ENCODE results near the gene RPLP1. TPM values are rescaled to one million over a fixed set of nuclear protein-coding genes. Genes with fewer than 3 reads are reported as not detected.

The RPLP1 gene
- total and polyA plus RNA-seq, 4 donors: 45.2 to 765 (median 319) TPM

DNA sequence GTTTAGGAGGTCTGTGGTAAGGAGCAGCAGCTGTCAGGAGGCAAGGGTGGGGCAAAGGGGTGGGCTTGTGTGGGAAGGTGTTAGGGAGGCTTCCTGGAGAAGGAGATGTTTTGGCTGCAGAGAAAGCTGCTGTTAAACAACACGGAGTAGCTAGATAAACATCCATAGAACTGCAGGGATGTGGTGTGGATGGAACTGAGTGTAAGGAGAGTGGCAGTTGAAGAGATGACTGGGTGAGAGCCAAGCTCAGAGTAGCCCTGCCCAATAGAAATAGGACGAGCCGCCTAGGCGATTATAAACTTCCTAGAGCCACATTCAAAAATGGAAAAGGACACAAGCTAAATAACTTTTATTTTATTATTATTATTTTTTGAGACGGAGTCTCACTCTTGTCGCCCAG, 19.9 kb downstream of the RPLP1 start:
- H3K36me3 ChIP-seq (ENCODE audit: control insufficient read depth in 4 of 4, insufficient read depth in 3 of 4, low read depth in 1 of 4, low read length in 3 of 4): no peaks in the 10 kb centered on the region
- no peak overlapping the region for H3K9ac ChIP-seq (ENCODE audit: low read depth in 1 of 2, low read length in 2 of 2)
- H3K4me3 ChIP-seq (ENCODE audit: low read depth in 1 of 3, low read length in 3 of 3): no peak overlapping the region
- DNase-seq (ENCODE audit: low spot score): no peak
- TF ChIP-seq EGR1 (IDR thresholded peaks at IDR 0.05; ENCODE audit: low read depth in 2 of 2) (no peak), FOXA1 (IDR thresholded peaks at IDR 0.05) (no peak), FOXA2 (IDR thresholded peaks at IDR 0.05) (no peak), JUND (IDR thresholded peaks at IDR 0.05) (no peak), RXRA (IDR thresholded peaks at IDR 0.05) (no peak), HNF4G (IDR thresholded peaks at IDR 0.05) (no peak), NR2F2 (IDR thresholded peaks at IDR 0.05) (no peak), YY1 (IDR thresholded peaks at IDR 0.05) (no peak), HNF4A (conservative IDR thresholded peaks at IDR 0.05) (no peak)
- TF ChIP-seq, protein P1, sequence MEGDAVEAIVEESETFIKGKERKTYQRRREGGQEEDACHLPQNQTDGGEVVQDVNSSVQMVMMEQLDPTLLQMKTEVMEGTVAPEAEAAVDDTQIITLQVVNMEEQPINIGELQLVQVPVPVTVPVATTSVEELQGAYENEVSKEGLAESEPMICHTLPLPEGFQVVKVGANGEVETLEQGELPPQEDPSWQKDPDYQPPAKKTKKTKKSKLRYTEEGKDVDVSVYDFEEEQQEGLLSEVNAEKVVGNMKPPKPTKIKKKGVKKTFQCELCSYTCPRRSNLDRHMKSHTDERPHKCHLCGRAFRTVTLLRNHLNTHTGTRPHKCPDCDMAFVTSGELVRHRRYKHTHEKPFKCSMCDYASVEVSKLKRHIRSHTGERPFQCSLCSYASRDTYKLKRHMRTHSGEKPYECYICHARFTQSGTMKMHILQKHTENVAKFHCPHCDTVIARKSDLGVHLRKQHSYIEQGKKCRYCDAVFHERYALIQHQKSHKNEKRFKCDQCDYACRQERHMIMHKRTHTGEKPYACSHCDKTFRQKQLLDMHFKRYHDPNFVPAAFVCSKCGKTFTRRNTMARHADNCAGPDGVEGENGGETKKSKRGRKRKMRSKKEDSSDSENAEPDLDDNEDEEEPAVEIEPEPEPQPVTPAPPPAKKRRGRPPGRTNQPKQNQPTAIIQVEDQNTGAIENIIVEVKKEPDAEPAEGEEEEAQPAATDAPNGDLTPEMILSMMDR (IDR thresholded peaks at IDR 0.05; ENCODE audit: low read depth, low read length, missing input control): no peak
- TF ChIP-seq, protein P2, sequence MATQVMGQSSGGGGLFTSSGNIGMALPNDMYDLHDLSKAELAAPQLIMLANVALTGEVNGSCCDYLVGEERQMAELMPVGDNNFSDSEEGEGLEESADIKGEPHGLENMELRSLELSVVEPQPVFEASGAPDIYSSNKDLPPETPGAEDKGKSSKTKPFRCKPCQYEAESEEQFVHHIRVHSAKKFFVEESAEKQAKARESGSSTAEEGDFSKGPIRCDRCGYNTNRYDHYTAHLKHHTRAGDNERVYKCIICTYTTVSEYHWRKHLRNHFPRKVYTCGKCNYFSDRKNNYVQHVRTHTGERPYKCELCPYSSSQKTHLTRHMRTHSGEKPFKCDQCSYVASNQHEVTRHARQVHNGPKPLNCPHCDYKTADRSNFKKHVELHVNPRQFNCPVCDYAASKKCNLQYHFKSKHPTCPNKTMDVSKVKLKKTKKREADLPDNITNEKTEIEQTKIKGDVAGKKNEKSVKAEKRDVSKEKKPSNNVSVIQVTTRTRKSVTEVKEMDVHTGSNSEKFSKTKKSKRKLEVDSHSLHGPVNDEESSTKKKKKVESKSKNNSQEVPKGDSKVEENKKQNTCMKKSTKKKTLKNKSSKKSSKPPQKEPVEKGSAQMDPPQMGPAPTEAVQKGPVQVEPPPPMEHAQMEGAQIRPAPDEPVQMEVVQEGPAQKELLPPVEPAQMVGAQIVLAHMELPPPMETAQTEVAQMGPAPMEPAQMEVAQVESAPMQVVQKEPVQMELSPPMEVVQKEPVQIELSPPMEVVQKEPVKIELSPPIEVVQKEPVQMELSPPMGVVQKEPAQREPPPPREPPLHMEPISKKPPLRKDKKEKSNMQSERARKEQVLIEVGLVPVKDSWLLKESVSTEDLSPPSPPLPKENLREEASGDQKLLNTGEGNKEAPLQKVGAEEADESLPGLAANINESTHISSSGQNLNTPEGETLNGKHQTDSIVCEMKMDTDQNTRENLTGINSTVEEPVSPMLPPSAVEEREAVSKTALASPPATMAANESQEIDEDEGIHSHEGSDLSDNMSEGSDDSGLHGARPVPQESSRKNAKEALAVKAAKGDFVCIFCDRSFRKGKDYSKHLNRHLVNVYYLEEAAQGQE (IDR thresholded peaks at IDR 0.05): no peak
- H3K4me1 ChIP-seq (ENCODE audit: control insufficient read depth in 4 of 4, insufficient read depth in 4 of 4, low read length in 3 of 4): no peaks in the 10 kb centered on the region
- H3K27me3 ChIP-seq (ENCODE audit: control insufficient read depth in 4 of 4, insufficient read depth in 4 of 4, low read length in 3 of 4): no peaks in the 10 kb centered on the region
- 85% methylated on average over 6 of the region's 6 CpGs for WGBS
- no peaks in the 10 kb centered on the region for H3K9me3 ChIP-seq (ENCODE audit: control insufficient read depth in 4 of 4, low read length in 3 of 4)
- H3K27ac ChIP-seq (ENCODE audit: low read depth in 1 of 2, low read length in 2 of 2): no peak overlapping the region

DNA sequence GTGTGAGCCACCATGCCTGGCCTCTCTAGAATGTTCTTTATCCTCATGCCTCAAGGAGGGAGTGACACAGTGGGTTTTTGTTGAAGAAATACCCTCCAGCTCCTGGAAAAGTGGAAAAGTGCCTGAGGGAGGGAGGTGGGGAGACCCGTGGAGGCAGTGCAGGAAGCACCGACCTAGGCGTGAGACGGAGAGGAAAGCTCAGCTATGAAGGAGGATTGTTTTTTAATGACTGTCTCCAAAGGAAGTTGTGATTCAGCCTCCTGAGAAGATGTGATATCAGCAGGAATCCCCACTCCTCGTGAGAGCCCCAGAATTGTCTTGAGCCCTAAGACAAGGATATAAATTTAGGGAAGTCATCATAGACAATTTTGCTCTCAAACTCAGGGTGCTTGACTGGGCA, 21.7 kb downstream of the RPLP1 start:
- Histone ChIP-seq H3K27me3 (ENCODE audit: control insufficient read depth in 4 of 4, insufficient read depth in 4 of 4, low read length in 3 of 4) (no peaks in the 10 kb centered on the region), H3K4me3 (ENCODE audit: low read depth in 1 of 3, low read length in 3 of 3) (no peak overlapping the region), H3K9ac (ENCODE audit: low read depth in 1 of 2, low read length in 2 of 2) (no peak overlapping the region), H3K36me3 (ENCODE audit: control insufficient read depth in 4 of 4, insufficient read depth in 3 of 4, low read depth in 1 of 4, low read length in 3 of 4) (no peaks in the 10 kb centered on the region), H3K9me3 (ENCODE audit: control insufficient read depth in 4 of 4, low read length in 3 of 4) (no peaks in the 10 kb centered on the region), H3K27ac (ENCODE audit: low read depth in 1 of 2, low read length in 2 of 2) (no peak overlapping the region), H3K4me1 (ENCODE audit: control insufficient read depth in 4 of 4, insufficient read depth in 4 of 4, low read length in 3 of 4) (peaks cover 0 to 2% (median 0%) of the 10 kb centered on the region in 4 donors)
- DNase-seq (ENCODE audit: low spot score): no peak
- no peak for TF ChIP-seq JUND (IDR thresholded peaks at IDR 0.05)
- WGBS: 78% methylated on average over 5 of the region's 5 CpGs

DNA sequence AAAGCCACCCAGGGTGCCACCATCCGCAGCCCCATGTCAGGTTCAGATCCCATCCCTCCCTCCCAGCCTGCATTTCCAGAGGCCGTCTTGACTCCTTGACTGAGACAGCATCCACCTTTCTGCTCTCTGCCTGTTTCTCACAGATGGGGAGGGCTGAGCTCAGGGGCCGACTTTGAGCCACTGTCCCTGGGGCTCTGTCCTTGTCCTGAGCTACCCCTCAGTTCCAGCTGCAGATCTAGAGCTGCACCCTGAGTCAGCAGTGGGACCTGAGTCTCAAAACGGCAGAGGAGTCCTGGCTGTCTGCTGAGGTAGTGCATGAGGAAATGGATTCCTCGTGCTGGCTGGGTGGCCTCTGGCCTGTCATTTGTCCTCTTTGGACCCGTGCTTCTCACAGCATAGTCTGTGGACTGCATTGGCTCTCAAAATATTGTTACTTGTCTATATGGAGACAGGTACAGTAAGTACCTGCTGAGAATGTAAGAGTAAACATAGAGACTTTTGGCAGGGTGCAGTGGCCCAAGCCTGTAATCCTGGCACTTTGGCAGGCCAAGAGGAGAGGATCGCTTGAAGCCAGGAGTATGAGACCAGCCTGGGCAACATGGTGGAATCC, 22.3 kb downstream of the RPLP1 start:
- H3K4me3 ChIP-seq (ENCODE audit: low read depth in 1 of 3, low read length in 3 of 3): no peak overlapping the region
- peaks cover 0 to 1% (median 0%) of the 10 kb centered on the region in 4 donors for H3K9me3 ChIP-seq (ENCODE audit: control insufficient read depth in 4 of 4, low read length in 3 of 4)
- no peaks in the 10 kb centered on the region for H3K27me3 ChIP-seq (ENCODE audit: control insufficient read depth in 4 of 4, insufficient read depth in 4 of 4, low read length in 3 of 4)
- no peak overlapping the region for H3K9ac ChIP-seq (ENCODE audit: low read depth in 1 of 2, low read length in 2 of 2)
- no peak for DNase-seq (ENCODE audit: low spot score)
- no peaks in the 10 kb centered on the region for H3K36me3 ChIP-seq (ENCODE audit: control insufficient read depth in 4 of 4, insufficient read depth in 3 of 4, low read depth in 1 of 4, low read length in 3 of 4)
- WGBS: 74% methylated on average over 7 of the region's 7 CpGs
- H3K27ac ChIP-seq (ENCODE audit: low read depth in 1 of 2, low read length in 2 of 2): no peak overlapping the region
- peaks cover 0 to 2% (median 0%) of the 10 kb centered on the region in 4 donors for H3K4me1 ChIP-seq (ENCODE audit: control insufficient read depth in 4 of 4, insufficient read depth in 4 of 4, low read length in 3 of 4)
- TF ChIP-seq, protein P3, sequence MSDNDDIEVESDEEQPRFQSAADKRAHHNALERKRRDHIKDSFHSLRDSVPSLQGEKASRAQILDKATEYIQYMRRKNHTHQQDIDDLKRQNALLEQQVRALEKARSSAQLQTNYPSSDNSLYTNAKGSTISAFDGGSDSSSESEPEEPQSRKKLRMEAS (IDR thresholded peaks at IDR 0.05): no peak
- TF ChIP-seq TAF1 (conservative IDR thresholded peaks at IDR 0.05) (no peak), RAD21 (IDR thresholded peaks at IDR 0.05) (no peak), FOXA2 (IDR thresholded peaks at IDR 0.05) (no peak), SP1 (IDR thresholded peaks at IDR 0.05) (no peak), FOXA1 (IDR thresholded peaks at IDR 0.05) (no peak), EGR1 (IDR thresholded peaks at IDR 0.05; ENCODE audit: low read depth in 2 of 2) (no peak), GABPA (IDR thresholded peaks at IDR 0.05 in 1 of 2, conservative IDR thresholded peaks at IDR 0.05 in 1 of 2) (no peak), HNF4A (conservative IDR thresholded peaks at IDR 0.05) (no peak), NR2F2 (IDR thresholded peaks at IDR 0.05) (no peak), JUND (IDR thresholded peaks at IDR 0.05) (no peak)
- TF ChIP-seq, protein P4, sequence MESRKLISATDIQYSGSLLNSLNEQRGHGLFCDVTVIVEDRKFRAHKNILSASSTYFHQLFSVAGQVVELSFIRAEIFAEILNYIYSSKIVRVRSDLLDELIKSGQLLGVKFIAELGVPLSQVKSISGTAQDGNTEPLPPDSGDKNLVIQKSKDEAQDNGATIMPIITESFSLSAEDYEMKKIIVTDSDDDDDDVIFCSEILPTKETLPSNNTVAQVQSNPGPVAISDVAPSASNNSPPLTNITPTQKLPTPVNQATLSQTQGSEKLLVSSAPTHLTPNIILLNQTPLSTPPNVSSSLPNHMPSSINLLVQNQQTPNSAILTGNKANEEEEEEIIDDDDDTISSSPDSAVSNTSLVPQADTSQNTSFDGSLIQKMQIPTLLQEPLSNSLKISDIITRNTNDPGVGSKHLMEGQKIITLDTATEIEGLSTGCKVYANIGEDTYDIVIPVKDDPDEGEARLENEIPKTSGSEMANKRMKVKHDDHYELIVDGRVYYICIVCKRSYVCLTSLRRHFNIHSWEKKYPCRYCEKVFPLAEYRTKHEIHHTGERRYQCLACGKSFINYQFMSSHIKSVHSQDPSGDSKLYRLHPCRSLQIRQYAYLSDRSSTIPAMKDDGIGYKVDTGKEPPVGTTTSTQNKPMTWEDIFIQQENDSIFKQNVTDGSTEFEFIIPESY (IDR thresholded peaks at IDR 0.05): no peak
- TF ChIP-seq, protein P5, sequence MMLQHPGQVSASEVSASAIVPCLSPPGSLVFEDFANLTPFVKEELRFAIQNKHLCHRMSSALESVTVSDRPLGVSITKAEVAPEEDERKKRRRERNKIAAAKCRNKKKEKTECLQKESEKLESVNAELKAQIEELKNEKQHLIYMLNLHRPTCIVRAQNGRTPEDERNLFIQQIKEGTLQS (IDR thresholded peaks at IDR 0.05): no peak
- TF ChIP-seq, protein P1 (IDR thresholded peaks at IDR 0.05; ENCODE audit: low read depth, low read length, missing input control): no peak
